GM19193 (cell line): ENCODE data around the gene CPVL.

ENCODE experiments used
- POLR2A ChIP-seq: IDR thresholded peaks from 4 replicates; pipeline ENCODE4 v1.6.1; 2011; ENCODE audit not compliant: insufficient read depth, insufficient read length; ENCODE audit errors: extremely low read depth

CPVL gene

DNA sequence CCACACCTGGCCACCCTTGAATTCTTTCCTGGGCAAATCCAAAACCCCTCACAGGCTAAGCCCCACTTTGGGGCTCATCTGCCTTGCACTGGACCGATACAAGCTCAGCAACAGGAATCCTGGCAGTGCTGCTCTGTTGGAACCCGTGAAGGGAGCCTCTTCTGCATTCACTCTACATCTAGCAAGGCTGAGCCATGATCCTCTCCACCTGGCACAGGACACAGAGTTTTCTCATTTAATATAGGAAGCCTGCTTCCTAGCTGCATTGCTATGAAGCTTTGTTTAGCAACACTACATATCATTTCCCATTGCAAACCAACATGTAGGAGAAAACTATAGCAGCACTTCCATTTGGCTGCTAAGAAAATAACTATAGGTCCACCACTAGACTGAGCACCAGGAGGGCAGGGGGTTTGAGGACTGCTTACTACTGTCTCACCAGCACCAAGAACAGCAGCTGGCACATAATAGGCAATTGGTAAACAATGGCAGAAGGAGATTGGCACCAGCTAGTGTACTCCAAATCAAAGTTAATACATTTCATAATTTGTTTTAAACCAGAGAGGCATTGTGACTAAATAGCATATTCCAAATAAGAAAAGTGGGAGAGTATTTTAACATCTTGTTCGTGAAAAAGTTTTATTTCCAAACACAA, 56.1 kb downstream of the CPVL start:
- TF ChIP-seq POLR2A, result no peak

DNA sequence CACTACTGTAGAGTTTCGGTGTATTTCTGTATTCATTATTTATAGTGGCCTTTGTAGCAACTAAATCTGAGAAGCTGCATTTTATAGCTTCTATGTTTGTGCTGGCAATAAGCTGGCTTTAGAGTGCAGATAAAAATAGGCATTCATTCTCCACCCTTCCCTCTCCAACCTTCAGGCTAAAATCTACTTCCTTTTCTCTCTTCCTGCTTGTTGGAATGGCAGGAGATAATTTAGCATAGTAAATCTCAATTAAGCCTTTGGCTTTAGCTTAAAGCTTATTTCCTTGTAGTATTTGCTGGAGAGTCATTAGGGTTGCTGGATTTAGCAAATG, 58.5 kb downstream of the CPVL start:
- TF ChIP-seq POLR2A, result no peak

DNA sequence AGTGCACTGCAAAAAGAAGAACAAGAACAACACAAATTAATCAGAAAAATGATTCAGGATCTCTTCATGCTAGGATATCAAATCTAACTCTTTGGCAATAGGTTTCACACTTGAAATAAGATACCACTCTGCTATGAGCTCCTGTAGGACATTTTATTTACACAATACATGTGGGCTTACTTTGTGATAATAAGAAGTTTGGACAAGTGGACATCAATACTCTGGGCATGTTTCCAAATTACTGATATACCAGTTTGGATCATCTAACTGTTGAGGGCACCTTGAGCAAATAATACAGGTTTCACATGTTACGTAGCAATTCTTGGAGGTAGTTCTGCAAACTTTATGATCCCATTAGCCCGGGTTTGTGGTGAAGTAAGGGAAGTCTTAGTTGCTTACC, 59.8 kb downstream of the CPVL start:
- TF ChIP-seq POLR2A, result no peak

DNA sequence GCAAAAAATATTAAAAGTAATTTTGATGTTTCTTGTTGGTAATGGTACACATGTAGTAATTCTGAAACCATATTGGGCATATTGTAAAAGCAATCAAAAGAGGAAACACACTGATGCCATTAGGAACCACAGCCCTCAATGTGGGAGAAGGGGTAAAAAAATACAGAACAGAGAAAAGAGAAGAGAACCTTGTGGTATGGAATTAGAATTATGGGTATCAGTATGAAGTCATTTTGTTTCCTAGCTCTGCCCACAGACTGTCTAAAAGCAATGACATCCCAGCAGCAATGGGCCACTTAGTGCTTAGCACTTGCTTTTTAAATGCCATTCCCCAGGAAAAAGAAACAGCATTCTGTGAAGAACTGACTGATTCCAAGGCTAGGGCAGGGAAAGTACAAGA, 61.5 kb downstream of the CPVL start:
- TF ChIP-seq POLR2A, result no peak

DNA sequence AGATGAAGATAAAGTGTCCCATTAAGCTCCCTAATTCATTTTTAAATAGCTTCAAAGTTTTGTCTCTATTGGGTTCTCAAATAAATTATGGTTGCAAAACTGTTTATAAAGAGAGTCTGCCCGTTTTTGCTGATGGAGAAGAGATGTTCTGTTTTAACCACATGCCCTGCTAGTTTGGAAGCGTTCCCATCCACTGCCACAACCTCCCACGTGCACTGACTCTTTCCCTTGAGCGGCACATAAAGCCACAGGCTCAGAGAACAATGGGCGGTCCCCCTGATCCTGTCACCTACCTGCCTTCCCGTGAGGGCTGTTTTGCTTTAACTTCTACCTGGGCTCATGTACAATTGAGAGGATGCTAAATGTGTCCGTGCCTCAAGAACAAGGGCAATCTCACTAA, 65.5 kb downstream of the CPVL start:
- no peak for TF ChIP-seq POLR2A

DNA sequence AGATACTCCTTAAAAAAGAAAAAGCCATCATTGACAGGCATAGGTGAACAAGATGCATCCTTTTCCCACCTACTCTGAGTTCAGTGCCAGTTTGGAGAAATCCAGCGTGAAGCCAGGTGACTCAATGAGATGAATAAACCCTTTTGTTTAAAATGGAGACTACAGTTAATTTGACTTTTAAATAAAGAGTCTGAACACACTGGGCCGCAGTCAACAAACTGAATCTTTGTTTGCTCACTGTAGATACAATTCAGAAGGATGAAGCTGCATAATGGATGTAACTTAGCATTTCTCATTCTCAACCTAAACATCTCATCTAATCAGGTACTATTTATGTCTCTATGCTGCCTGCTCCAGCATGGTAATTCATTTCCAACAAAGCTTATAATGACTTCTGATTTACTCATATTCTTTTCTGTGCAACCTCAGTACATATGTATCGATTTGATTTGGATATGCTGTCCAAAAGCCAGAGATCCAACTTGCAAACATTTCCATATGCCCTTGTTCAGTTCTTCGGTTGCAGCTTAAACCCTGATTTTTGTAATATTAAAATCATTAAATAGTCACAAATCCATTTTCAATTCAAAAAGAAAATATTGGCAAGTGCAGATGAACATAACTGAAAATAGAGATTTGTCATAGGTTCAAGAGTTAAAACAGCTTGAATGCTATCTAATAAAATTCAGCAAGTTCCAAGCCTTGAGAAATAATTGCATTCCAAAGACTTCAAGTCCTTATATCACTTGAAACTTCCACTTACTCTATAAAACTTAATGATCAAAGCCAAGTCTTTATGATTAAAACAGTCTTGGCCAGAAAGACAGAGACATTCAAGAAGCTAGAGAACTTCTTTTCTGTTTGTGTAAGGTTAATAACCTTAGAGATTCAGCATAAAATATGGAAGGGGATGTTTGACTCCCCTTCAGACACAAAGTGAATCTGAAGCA, 67.8 kb downstream of the CPVL start:
- TF ChIP-seq POLR2A, result no peak

DNA sequence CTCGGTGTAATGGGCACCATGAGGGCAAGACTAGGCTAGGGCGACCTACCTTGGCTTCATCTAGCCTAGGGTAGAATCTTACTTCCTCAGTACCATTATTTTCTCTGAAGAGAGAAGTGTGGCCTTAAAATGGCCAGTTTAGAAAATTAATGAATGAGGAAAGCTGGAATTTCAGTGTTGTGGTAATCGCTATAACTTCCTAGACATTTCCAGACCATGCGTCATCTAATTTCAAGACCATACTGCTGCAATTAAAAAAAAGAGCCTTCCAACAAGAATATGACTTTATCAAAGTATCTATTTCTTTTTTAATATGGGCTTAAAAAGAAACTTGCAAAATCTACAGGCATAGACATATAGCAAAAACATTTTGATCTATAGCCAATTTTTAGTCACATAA, 68.5 kb downstream of the CPVL start:
- TF ChIP-seq POLR2A, result no peak

DNA sequence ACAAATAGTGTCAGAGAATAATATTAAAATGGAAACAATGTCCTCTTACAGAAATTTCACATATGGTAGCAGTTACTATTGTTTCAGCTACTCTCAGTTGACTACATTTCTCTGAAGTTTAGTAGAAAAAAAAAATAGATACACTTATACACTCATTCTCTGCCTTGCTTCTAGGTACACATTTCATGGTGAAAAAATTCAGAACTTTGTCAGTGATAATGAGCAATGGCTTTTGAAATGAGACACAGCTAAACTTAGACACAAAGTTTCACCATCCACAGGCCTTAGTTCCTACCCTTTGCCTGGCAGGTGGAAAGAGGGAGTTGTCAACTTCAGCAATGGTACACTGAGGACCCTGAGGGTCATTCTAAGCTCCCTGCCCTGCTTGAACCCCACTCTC, 69.2 kb downstream of the CPVL start:
- TF ChIP-seq POLR2A, result no peak

DNA sequence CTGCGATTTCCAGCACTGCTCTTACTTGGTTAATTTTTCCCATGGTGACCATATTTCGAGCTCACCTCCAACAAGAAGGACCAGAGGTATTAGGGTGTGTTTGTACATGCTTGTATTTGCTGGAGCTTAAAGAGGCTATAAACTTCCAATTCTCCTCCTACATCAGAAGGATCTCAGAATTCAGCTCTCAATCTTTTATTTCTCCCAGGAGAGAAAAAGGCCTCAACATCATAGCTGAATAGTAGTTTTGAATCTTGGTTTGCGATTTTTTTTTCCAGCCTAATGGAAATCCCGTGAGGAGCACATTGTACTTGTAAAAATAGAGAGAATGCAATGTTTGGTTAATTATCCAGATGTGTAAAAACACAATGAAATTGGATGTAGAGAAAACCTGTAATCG, 69.7 kb downstream of the CPVL start:
- no peak for TF ChIP-seq POLR2A

DNA sequence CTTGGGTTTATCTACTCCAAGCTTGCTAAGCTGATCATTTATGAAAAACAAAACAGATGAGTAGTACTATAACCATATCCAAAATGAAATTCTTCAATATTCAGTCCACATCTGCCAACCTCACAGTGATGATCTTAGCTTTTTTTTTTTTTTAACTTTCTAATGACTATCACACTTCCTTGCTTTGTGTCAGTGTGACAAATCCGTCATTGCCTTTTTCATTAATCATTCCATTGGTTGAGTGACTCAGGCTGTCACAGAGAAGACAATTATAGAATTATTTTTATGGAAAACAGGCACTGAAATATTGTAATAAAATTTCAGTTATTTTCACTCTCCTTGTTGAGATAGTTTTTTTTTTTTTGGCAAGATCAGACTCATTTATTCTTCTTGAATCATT, 70.7 kb downstream of the CPVL start:
- TF ChIP-seq POLR2A, result no peak

DNA sequence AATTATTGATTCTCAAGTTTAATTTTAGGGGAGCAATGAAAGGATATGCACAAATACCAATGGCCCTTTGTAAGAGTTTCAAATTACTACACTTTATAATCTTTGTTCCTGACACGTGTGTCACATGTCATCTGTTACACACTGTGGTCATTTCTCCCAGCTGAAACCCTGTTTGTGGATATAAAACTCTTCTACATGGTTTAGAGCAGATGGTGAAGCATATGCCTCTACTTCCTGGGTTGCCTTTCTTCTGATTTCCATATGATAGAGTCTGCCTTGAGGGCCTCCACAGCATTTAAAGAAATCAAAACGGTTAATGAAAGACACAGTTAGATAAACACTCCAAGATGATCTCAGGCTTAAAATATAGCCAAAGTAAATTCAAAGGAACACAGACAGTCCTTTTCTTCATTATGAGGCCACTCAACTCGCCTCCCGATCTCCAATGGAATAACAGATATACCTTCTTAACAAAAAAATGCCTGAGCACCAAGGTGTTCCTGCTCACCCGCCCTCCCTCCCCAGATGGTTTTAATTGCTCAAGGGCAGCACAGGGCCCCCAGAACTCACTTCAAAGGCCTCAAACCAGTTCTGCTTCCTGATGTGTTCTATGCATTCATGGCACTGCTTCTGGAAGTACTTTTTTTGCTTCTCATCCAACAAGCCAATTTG, 75.0 kb downstream of the CPVL start:
- TF ChIP-seq POLR2A, result no peak

DNA sequence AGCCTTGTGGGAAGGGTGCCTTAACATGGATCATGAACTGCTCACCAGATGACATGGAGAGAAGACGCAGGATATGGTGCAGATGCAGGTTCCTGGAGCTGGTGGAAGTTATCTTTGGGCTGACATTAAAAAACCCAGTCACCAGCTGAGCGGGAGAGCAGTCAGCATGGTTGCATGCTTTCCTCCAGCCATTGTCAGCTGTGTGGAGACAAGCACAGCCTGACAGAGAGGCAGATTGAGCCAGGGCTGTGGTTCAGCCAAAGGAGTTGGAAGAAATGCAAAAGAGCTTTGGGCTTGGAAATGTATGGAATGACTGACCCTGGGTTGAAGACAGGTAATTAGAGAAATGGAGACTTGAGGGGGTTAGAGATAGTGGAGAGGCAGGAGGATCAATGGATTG, 79.7 kb downstream of the CPVL start:
- TF ChIP-seq POLR2A, result no peak

DNA sequence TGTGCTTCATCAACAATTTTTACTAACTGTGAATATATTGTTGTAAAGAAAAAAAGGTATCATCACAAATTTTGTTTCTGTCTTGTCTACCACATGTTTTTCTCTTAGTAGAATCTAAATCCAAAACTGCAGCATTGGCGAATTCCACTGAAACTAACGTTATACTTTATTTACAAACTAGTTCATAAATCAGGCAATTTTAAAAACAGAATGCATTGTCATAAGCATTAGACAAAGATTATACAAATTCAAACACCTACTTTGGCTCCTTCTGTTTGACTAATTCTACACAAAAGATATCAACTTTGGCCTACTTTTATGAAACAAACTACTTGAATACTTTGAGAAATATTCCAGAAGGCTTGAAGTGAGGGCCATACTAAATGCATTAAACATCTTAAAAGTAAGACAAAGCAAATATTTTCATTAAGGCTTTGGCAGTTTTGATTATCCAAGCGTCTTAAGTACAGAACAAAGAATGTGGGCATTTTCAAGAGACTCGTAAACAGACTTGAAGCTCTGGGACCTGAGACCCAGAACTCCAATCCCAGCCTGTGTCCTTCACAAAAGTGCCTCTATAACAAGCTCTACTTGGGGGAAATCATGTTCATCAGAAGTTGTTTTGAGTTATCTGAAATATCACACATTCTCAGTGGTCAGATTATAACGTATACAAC, 81.0 kb downstream of the CPVL start:
- TF ChIP-seq POLR2A, result no peak

DNA sequence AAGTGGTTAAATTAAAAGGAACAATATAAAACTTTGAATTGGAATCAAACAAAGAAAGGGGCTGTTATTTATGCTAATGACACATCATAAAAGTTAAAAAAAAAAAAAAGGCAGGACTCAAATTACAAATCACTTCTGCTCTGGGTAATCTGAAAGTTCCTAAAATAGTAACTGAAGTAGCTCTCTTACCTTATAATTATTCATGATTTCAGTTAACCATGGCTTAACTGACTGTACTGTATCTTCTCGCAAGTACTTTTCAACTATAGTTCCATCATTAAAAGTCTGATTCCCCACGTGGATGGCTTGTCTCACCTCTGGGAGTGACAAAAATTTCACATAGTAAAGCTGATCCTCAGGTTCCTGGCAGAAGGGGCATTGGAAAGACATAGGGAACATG, 82.5 kb downstream of the CPVL start:
- no peak for TF ChIP-seq POLR2A

DNA sequence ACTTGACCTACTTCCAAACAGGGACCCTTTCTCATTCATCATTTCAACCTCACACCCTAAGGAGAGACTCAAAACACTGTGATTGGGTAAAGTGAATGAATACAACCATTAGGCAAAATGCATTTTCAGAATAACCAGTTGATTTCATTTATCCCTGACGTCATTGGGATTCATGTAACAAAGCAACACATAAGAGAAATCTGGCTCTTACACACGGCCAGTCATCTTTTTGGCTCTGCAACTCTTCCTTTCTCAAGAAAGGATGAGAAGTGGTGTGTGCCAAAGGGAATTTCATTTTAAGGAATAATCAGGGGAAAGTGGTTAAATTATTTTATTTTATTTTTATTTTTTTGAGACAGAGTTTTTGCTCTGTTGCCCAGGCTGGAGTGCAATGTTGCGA, 83.1 kb downstream of the CPVL start:
- TF ChIP-seq POLR2A, result no peak
